Natural killer cell treated with Interleukin-12 subunit alpha and Interleukin-12 subunit beta and Interleukin-15 and Interleukin-18, amount 100 ng/mL, for 72 hours (primary cell): ENCODE measurements around the gene MED25. TPM values are rescaled to one million over a fixed set of nuclear protein-coding genes. Genes with fewer than 3 reads are reported as not detected.
A peak's percentile ranks its signal among the peaks of the same experiment; 100 is the strongest.

ENCODE experiments used
- ATAC-seq, 2 donors: fragments of 150-1000 bp; cut with Tn5 transposase in 1 of 2; sonication (Bioruptor Pico), chemical (Tn5 transposase) in 1 of 2; 2 replicates each; pipeline ENCODE4 v1.10.0; 2021
- DNase-seq: peaks from one replicate; pipeline ENCODE4 v3.0.0; 2022; ENCODE audit warnings: low spot score
- H3K27ac Mint-ChIP-seq, 2 donors: 1 replicate in 1 of 2; 2 replicates in 1 of 2; pipeline ENCODE4 v1.8.0; 2022; ENCODE audit warnings: mixed read lengths in 2 of 2, mild to moderate bottlenecking in 1 of 2, moderate library complexity in 1 of 2
- H3K27me3 Mint-ChIP-seq, 2 donors: 1 replicate in 1 of 2; 2 replicates in 1 of 2; pipeline ENCODE4 v1.8.0; 2022; ENCODE audit warnings: mixed read lengths in 2 of 2
- H3K36me3 Mint-ChIP-seq: one replicate; pipeline ENCODE4 v1.8.0; 2022; ENCODE audit warnings: mixed read lengths
- H3K4me1 Mint-ChIP-seq, 2 donors: 1 replicate in 1 of 2; 2 replicates in 1 of 2; pipeline ENCODE4 v1.8.0; 2022; ENCODE audit warnings: low read depth in 2 of 2, mixed read lengths in 2 of 2, mild to moderate bottlenecking in 1 of 2
- H3K4me3 Mint-ChIP-seq: one replicate; pipeline ENCODE4 v1.8.0; 2022; ENCODE audit warnings: mixed read lengths
- H3K9me3 Mint-ChIP-seq: 2 replicates; pipeline ENCODE4 v1.8.0; 2022; ENCODE audit warnings: mixed read lengths
- total RNA-seq, 2 donors: library from RNA; stranded (reverse); gene quantifications; one replicate each; pipeline ENCODE4 v1.2.3, GENCODE V29; 2022

Gene MED25
- total RNA-seq, 2 donors from 2014 or later = 48.0 to 64.6 TPM

DNA sequence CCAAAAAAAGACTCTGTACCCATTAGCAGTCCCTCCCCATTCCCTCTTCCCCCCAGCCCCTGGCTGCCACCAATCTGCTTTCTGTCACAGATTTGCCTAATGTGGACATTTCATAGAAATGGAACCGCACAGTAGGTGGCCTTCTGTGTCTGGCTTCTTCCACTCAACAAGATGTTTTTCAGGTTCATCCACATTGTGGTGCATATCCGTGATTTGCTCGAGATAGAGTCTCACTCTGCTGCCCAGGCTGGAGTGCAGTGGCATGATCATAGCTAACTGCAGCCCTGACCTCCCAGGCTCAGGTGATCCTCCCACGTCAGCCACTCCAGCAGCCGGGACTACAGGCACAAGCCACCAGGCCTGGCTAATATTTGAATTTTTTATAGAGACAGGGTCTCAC, 30.3 kb upstream of the MED25 start:
- Mint-ChIP-seq H3K36me3 (peaks cover 9% of the 10 kb centered on the region), H3K9me3 (no peaks in the 10 kb centered on the region), H3K4me3 (no peak overlapping the region), H3K27me3 (no peaks in the 10 kb centered on the region), H3K4me1 (peaks cover 5 to 26% of the 10 kb centered on the region in 2 donors), H3K27ac (no peak overlapping the region)
- ATAC-seq (no peak), DNase-seq (no peak)

DNA sequence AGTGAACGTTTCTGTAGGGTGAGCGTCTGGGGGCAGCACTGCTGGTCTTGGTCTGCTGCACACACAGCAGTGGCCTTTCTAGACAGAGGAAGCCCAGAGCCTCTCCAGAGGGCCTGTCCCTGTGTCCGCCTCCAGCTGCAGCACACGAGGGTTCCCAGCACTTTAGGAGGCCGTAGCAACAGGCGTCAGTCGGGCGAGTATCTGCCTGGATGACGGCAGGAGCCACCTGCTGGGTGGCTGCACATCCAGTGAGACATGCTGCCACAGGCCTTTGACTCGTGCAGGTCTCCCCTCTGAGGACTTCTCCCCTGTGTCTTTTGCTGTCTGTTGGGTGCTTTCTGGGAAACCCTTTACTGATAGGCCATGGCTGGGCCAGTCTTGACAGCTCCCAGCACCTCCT, 29.2 kb upstream of the MED25 start:
- Mint-ChIP-seq H3K27ac (no peak overlapping the region), H3K36me3 (peaks cover 9% of the 10 kb centered on the region), H3K4me3 (no peak overlapping the region), H3K4me1 (peaks cover 5 to 30% of the 10 kb centered on the region in 2 donors), H3K9me3 (no peaks in the 10 kb centered on the region), H3K27me3 (no peaks in the 10 kb centered on the region)
- no peak for DNase-seq
- no peak for ATAC-seq

DNA sequence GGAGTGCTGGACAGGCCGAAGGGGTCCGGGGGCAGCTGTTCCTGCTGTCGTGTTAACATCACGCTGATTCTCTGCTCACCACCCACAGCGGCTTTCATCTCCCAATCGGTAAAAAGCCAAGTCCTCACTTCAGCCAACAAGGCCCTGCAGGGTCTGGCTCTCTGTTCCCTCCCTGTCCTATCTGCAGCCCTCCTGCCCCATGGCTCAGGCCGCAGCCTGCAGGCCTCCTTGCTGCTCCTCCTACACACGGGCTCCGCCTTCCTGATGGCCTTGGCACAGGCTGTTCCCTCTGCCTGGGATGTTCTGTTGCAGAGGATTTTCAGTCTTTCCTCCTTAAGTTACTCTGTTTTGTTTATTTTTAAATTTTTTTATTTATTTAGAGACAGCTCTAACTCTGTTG, 27.2 kb upstream of the MED25 start:
- Mint-ChIP-seq H3K4me1 (peaks cover 0 to 24% of the 10 kb centered on the region in 2 donors), H3K4me3 (no peak overlapping the region), H3K27ac (peak overlapping the region in 1 of 2 donors; percentile 6), H3K9me3 (no peaks in the 10 kb centered on the region), H3K27me3 (no peaks in the 10 kb centered on the region), H3K36me3 (no peaks in the 10 kb centered on the region)
- no peak for DNase-seq
- no peak for ATAC-seq

DNA sequence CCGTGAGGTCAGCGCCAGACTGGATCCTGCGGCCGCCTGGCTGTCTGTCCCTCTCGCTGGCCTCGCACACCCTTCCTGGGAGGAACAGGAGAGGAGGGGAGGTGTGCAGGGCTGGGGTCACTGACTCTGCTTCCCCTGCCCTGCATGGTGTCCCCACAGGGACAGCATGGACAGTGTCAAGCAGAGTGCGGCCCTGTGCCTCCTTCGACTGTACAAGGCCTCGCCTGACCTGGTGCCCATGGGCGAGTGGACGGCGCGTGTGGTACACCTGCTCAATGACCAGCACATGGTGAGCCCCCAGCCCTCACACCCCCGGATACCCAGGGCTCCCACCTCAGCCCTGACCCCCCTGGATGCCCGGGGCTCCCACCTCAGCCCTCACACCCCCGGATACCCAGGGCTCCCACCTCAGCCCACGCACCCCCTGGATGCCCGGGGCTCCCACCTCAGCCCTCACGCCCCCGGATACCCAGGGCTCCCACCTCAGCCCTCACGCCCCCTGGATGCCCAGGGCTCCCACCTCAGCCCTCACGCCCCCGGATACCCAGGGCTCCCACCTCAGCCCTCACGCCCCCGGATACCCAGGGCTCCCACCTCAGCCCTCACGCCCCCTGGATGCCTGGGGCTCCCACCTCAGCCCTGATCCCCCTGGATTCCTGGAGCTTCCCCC, 26.2 kb upstream of the MED25 start:
- no peaks in the 10 kb centered on the region for H3K27me3 Mint-ChIP-seq
- no peaks in the 10 kb centered on the region for H3K9me3 Mint-ChIP-seq
- H3K27ac Mint-ChIP-seq = no peak overlapping the region
- no peak overlapping the region for H3K4me3 Mint-ChIP-seq
- DNase-seq (no peak), ATAC-seq (no peak)
- H3K4me1 Mint-ChIP-seq = peaks cover 0 to 19% of the 10 kb centered on the region in 2 donors
- H3K36me3 Mint-ChIP-seq = peaks cover 6% of the 10 kb centered on the region

DNA sequence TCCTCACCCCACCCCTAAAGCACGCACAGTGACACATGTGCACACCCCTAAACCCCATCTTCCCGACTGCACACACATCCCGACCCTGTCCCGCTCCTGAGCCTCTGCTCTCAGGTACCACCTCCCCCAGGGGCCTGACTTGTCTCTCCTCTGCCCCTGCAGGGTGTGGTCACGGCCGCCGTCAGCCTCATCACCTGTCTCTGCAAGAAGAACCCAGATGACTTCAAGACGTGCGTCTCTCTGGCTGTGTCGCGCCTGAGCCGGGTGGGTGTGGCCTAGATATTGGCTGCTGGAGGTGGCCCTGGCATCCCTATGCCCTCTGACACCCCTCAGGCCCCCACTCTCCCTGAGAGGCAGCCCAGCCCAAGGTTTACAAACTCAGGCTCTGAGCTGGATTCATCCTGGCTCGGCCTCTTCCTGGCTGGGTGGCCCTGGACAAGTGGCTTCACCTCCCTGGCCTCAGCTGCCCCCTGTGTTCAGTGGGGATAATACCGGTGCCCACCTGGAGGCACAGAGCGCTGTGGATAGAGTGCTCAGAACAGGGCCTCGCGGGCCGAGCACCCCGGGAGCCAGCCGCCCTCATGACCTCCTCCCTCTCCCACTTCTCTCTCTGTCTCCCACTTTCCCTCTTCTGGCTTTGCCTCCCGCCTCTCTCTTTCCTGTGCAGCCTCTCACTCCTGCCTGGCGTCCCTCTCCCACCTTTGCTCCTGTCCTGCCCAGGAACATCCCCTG, 25.1 kb upstream of the MED25 start:
- Mint-ChIP-seq H3K27me3 (no peaks in the 10 kb centered on the region), H3K36me3 (peaks cover 6% of the 10 kb centered on the region), H3K9me3 (no peaks in the 10 kb centered on the region), H3K4me3 (no peak overlapping the region), H3K27ac (peak overlapping the region in 1 of 2 donors; percentile 72), H3K4me1 (peaks cover 0 to 19% of the 10 kb centered on the region in 2 donors)
- peak in 1 of 2 donors; percentile 6 for ATAC-seq
- no peak for DNase-seq

DNA sequence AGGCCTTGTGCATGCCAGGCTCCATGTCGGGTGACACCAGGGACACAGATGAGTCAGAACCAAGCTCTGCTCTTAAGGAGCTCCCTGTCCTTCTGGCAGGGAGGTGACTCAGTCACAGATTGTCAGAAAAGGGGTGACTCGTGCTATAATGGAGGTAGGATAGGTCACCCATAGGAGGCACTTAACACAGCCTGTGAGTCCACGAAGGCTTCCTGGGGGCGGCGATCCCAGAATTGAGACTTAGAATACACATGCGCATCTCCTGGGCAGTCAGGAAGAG, 24.6 kb upstream of the MED25 start:
- H3K4me1 Mint-ChIP-seq = peaks cover 0 to 15% of the 10 kb centered on the region in 2 donors

DNA sequence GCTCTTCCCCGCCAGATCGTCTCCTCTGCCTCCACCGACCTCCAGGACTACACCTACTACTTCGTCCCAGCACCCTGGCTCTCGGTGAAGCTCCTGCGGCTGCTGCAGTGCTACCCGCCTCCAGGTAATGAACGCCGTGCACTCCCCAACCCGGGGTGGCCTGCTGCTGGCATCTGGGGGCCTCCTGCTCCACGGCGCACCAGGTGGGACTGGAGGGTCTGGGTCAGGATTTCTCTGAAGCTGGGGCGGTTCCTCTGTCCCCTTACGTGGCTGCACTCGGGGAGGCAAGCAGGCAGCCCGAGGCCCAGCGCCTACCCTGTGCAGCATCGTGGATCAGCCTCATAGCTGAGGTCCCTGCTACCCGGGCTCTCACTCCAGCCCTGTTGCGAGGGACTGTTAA, 22.5 kb upstream of the MED25 start:
- DNase-seq (no peak), ATAC-seq (no peak)
- Mint-ChIP-seq H3K27ac (no peak overlapping the region), H3K4me1 (peaks cover 0 to 8% of the 10 kb centered on the region in 2 donors), H3K9me3 (no peaks in the 10 kb centered on the region), H3K36me3 (peaks cover 6% of the 10 kb centered on the region), H3K27me3 (no peaks in the 10 kb centered on the region), H3K4me3 (no peak overlapping the region)

More for the DNA sequence above, 24.6 kb upstream of the MED25 start:
- ATAC-seq (peak in 1 of 2 donors; percentile 66), DNase-seq (no peak)
- H3K36me3 Mint-ChIP-seq = peaks cover 6% of the 10 kb centered on the region
- H3K27me3 Mint-ChIP-seq = no peaks in the 10 kb centered on the region
- H3K9me3 Mint-ChIP-seq = no peaks in the 10 kb centered on the region
- peak overlapping the region in 1 of 2 donors; percentile 72 for H3K27ac Mint-ChIP-seq
- no peak overlapping the region for H3K4me3 Mint-ChIP-seq

DNA sequence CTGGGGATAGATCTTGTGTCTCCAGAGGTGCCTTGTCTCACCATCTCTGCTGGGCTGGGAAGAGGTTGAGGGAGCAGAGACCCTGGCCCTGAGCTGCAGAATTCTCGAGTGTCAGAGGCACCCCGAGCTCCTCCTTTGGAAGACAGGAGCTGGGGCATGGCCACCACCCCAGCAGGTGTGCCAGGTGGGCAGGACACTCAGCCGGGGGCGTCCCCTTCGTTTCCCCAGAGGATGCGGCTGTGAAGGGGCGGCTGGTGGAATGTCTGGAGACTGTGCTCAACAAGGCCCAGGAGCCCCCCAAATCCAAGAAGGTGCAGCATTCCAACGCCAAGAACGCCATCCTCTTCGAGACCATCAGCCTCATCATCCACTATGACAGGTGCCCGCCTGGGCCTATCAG, 19.5 kb upstream of the MED25 start:
- ATAC-seq (no peak), DNase-seq (no peak)
- H3K27ac Mint-ChIP-seq = no peak overlapping the region
- H3K4me3 Mint-ChIP-seq = no peak overlapping the region
- no peaks in the 10 kb centered on the region for H3K27me3 Mint-ChIP-seq
- H3K4me1 Mint-ChIP-seq = peaks cover 0 to 2% of the 10 kb centered on the region in 2 donors
- H3K36me3 Mint-ChIP-seq = peaks cover 9% of the 10 kb centered on the region
- no peaks in the 10 kb centered on the region for H3K9me3 Mint-ChIP-seq

DNA sequence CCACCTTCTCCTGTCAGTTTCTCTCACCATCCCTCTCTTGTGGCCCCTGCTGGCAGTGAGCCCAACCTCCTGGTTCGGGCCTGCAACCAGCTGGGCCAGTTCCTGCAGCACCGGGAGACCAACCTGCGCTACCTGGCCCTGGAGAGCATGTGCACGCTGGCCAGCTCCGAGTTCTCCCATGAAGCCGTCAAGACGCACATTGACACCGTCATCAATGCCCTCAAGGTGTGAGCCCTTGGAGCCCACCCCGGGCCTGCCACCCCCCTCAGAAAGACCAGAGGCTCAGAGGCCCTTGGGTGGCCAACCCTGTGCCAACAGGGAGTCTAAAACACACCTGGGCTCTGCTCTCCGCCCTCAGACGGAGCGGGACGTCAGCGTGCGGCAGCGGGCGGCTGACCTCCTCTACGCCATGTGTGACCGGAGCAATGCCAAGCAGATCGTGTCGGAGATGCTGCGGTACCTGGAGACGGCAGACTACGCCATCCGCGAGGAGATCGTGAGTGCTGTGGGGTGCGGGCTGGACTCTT, 18.8 kb upstream of the MED25 start:
- H3K36me3 Mint-ChIP-seq = peaks cover 10% of the 10 kb centered on the region
- H3K27me3 Mint-ChIP-seq = no peaks in the 10 kb centered on the region
- no peak overlapping the region for H3K4me3 Mint-ChIP-seq
- DNase-seq (no peak), ATAC-seq (no peak)
- H3K4me1 Mint-ChIP-seq = peaks cover 0 to 3% of the 10 kb centered on the region in 2 donors
- H3K27ac Mint-ChIP-seq = no peak overlapping the region
- no peaks in the 10 kb centered on the region for H3K9me3 Mint-ChIP-seq

DNA sequence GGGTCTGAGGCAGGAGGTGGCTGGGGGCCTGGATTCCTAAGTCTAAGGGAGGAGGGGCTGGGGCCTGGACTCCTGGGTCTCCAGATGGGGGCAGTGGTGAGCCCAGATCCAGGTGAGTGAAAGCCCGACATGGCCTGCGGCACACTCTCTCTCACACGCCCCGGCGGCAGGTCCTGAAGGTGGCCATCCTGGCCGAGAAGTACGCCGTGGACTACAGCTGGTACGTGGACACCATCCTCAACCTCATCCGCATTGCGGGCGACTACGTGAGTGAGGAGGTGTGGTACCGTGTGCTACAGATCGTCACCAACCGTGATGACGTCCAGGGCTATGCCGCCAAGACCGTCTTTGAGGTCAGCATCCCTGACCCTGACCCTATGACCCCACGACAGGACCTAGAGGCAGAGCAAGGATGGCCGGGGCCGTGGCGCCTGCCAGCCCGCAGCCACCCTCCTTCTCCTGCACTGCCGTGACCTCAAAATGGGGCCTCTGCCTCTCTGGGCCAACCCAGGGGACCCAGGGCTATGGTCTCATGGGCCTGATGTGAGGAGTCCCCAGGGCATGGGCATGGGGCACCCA, 18.2 kb upstream of the MED25 start:
- H3K4me1 Mint-ChIP-seq = peaks cover 0 to 3% of the 10 kb centered on the region in 2 donors
- no peak overlapping the region for H3K4me3 Mint-ChIP-seq
- ATAC-seq (peak in 1 of 2 donors; percentile 9), DNase-seq (no peak)
- H3K27me3 Mint-ChIP-seq = no peaks in the 10 kb centered on the region
- H3K36me3 Mint-ChIP-seq = peaks cover 10% of the 10 kb centered on the region
- H3K9me3 Mint-ChIP-seq = no peaks in the 10 kb centered on the region
- H3K27ac Mint-ChIP-seq = no peak overlapping the region

DNA sequence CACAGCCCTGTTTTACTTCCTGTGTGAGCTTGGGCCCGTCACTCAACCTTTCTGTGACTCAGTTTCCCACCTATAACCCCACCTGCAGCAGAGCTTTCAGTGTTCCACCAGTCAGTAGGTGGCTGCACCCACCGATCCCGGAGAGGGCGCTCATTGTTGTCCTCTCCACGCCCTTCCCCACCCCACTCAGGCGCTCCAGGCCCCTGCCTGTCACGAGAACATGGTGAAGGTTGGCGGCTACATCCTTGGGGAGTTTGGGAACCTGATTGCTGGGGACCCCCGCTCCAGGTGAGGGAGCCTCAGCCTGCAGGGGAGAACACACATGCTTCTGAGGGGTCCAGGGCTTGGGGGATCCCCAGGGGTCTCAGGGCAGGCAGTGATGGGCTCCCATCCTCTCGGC, 17.3 kb upstream of the MED25 start:
- H3K4me1 Mint-ChIP-seq = peaks cover 0 to 3% of the 10 kb centered on the region in 2 donors
- no peaks in the 10 kb centered on the region for H3K9me3 Mint-ChIP-seq
- no peaks in the 10 kb centered on the region for H3K27me3 Mint-ChIP-seq
- peaks cover 10% of the 10 kb centered on the region for H3K36me3 Mint-ChIP-seq
- ATAC-seq (no peak), DNase-seq (no peak)
- H3K27ac Mint-ChIP-seq = no peak overlapping the region
- H3K4me3 Mint-ChIP-seq = no peak overlapping the region

DNA sequence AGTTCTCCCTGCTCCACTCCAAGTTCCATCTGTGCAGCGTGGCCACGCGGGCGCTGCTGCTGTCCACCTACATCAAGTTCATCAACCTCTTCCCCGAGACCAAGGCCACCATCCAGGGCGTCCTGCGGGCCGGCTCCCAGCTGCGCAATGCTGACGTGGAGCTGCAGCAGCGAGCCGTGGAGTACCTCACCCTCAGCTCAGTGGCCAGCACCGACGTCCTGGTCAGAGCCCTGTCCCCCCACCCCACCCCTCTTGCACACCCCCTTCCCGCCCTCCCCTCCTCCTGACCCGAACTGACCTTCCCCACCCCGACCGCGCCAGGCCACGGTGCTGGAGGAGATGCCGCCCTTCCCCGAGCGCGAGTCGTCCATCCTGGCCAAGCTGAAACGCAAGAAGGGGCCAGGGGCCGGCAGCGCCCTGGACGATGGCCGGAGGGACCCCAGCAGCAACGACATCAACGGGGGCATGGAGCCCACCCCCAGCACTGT, 16.6 kb upstream of the MED25 start:
- no peak overlapping the region for H3K27ac Mint-ChIP-seq
- ATAC-seq (no peak), DNase-seq (no peak)
- peaks cover 5 to 7% of the 10 kb centered on the region in 2 donors for H3K4me1 Mint-ChIP-seq
- peaks cover 13% of the 10 kb centered on the region for H3K36me3 Mint-ChIP-seq
- no peaks in the 10 kb centered on the region for H3K9me3 Mint-ChIP-seq
- H3K27me3 Mint-ChIP-seq = no peaks in the 10 kb centered on the region
- H3K4me3 Mint-ChIP-seq = no peak overlapping the region

DNA sequence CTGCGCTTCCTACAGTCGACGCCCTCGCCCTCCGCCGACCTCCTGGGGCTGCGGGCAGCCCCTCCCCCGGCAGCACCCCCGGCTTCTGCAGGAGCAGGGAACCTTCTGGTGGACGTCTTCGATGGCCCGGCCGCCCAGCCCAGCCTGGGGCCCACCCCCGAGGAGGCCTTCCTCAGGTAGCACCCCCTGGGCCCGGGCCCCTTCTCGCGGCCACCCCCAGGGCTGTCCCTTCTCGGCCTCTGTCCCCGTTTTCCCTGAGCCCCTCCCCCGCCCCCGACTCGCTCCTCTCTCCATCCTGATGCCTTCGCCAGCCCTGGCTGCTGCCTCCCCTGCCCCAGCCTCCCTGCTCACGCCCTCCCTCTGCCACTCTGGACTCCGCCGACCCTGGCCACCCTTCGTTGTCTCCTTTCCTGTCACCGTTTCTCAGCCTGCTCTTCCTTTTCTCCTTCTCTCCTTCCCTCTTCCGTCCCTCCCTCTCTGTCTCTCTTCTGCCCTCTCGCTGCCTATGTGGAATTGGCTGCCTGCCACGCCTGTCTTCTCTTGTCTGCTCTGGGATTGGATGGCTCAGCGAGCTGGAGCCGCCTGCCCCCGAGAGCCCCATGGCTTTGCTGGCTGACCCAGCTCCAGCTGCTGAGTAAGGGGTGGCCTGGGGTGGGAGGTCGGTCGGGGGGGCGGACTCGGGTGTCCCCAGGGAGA, 16.0 kb upstream of the MED25 start:
- H3K4me3 Mint-ChIP-seq = no peak overlapping the region
- peaks cover 11% of the 10 kb centered on the region for H3K36me3 Mint-ChIP-seq
- peaks cover 6 to 8% of the 10 kb centered on the region in 2 donors for H3K4me1 Mint-ChIP-seq
- DNase-seq (no peak), ATAC-seq (no peak)
- H3K27ac Mint-ChIP-seq = no peak overlapping the region
- no peaks in the 10 kb centered on the region for H3K27me3 Mint-ChIP-seq
- no peaks in the 10 kb centered on the region for H3K9me3 Mint-ChIP-seq
